OCI-LY1 (cell line): Measurements from ENCODE around the gene TEX14.
"Not testable (repeated sequence)": the region's sequence is repeated elsewhere in the genome, so short reads cannot be mapped to it uniquely, and the experiment has no call there.

Source experiments
- H2AFZ ChIP-seq: fragments of 200-600 bp; sonication (generic), shearing (Covaris generic); 2 replicates; pipeline ENCODE4 v1.6.0; 2014; ENCODE audit warnings: antibody characterized with exemption, mild to moderate bottlenecking, low read length
- H3F3A ChIP-seq: fragments of 200-600 bp; sonication (generic), shearing (Covaris generic); 2 replicates; pipeline ENCODE4 v1.6.0; 2014; ENCODE audit warnings: mild to moderate bottlenecking, antibody characterized with exemption, low read length, moderate library complexity; ENCODE audit not compliant: insufficient read depth
- H3K27ac ChIP-seq: fragments of 200-600 bp; sonication (generic); 2 replicates; pipeline ENCODE4 v1.5.1; 2014; ENCODE audit warnings: low read length, mixed run types, mild to moderate bottlenecking, low read depth; ENCODE audit not compliant: poor library complexity, severe bottlenecking
- H3K27me3 ChIP-seq: fragments of 200-600 bp; sonication (generic); 2 replicates; pipeline ENCODE4 v1.6.0; 2014; ENCODE audit warnings: antibody characterized with exemption, mild to moderate bottlenecking, low read length, moderate library complexity; ENCODE audit not compliant: insufficient read depth
- H3K36me3 ChIP-seq: fragments of 200-600 bp; sonication (generic); 2 replicates; pipeline ENCODE4 v1.6.1; 2014; ENCODE audit warnings: mild to moderate bottlenecking, antibody characterized with exemption, low read length, moderate library complexity, mixed read lengths; ENCODE audit not compliant: insufficient read depth
- H3K4me1 ChIP-seq: fragments of 200-600 bp; sonication (generic); 2 replicates; pipeline ENCODE4 v1.5.1; 2014; ENCODE audit warnings: mild to moderate bottlenecking, low read length, moderate library complexity; ENCODE audit not compliant: insufficient read depth, severe bottlenecking
- H3K4me2 ChIP-seq: fragments of 200-600 bp; sonication (generic), shearing (Covaris generic); 2 replicates; pipeline ENCODE4 v1.6.1; 2014; ENCODE audit warnings: low read length
- H3K4me3 ChIP-seq: fragments of 200-600 bp; sonication (generic); 2 replicates; pipeline ENCODE4 v1.5.1; 2014; ENCODE audit warnings: low read length, low read depth, mild to moderate bottlenecking, mixed read lengths; ENCODE audit not compliant: poor library complexity, severe bottlenecking
- H3K79me2 ChIP-seq: fragments of 200-600 bp; shearing (Covaris generic); 2 replicates; pipeline ENCODE4 v1.6.1; 2016; ENCODE audit warnings: mixed run types, low read length, mixed read lengths; ENCODE audit not compliant: insufficient read depth
- H3K9ac ChIP-seq: fragments of 200-600 bp; sonication (generic), shearing (Covaris generic); 2 replicates; pipeline ENCODE4 v1.6.1; 2014; ENCODE audit warnings: mild to moderate bottlenecking, low read length, mixed read lengths
- H3K9me2 ChIP-seq: fragments of 200-600 bp; sonication (generic), shearing (Covaris generic); 2 replicates; pipeline ENCODE4 v1.6.1; 2014; ENCODE audit warnings: low read depth, mild to moderate bottlenecking, low read length, mixed read lengths
- H3K9me3 ChIP-seq: fragments of 200-600 bp; shearing (Covaris generic); 2 replicates; pipeline ENCODE4 v1.6.1; 2014; ENCODE audit warnings: low read length, mixed read lengths
- H4K20me1 ChIP-seq: fragments of 200-600 bp; sonication (generic), shearing (Covaris generic); 2 replicates; pipeline ENCODE4 v1.6.0; 2016; ENCODE audit warnings: mild to moderate bottlenecking, low read length; ENCODE audit not compliant: insufficient read depth
- CTCF ChIP-seq: fragments of 200-600 bp; sonication (generic), shearing (Covaris generic); IDR thresholded peaks from 2 replicates; pipeline ENCODE4 v1.5.1; 2017; ENCODE audit warnings: mild to moderate bottlenecking, antibody characterized with exemption, low read length, moderate library complexity, mixed read lengths
- EZH2 ChIP-seq: fragments of 200-600 bp; sonication (generic), shearing (Covaris generic); IDR thresholded peaks from 2 replicates; pipeline ENCODE4 v1.8.0; 2017; ENCODE audit warnings: borderline replicate concordance, mixed run types, mild to moderate bottlenecking, antibody characterized with exemption, low read length, moderate library complexity, mixed read lengths

Gene TEX14

GRCh38 chr17:58679263-58680037, 12.4 kb downstream of the TEX14 start:
- no peaks in the 10 kb centered on the region for H3K27me3 ChIP-seq
- no peaks in the 10 kb centered on the region for H4K20me1 ChIP-seq
- H3K4me2 ChIP-seq, result no peak overlapping the region
- no peaks in the 10 kb centered on the region for H3K9me2 ChIP-seq
- no peak overlapping the region for H2AFZ ChIP-seq
- no peaks in the 10 kb centered on the region for H3K9me3 ChIP-seq
- no peaks in the 10 kb centered on the region for H3K79me2 ChIP-seq
- no peaks in the 10 kb centered on the region for H3F3A ChIP-seq
- no peak for TF ChIP-seq CTCF
- TF ChIP-seq EZH2, result no peak
- H3K27ac ChIP-seq, result no peak overlapping the region
- no peak overlapping the region for H3K9ac ChIP-seq
- no peak overlapping the region for H3K4me3 ChIP-seq
- H3K36me3 ChIP-seq, result no peaks in the 10 kb centered on the region
- H3K4me1 ChIP-seq, result no peaks in the 10 kb centered on the region

DNA sequence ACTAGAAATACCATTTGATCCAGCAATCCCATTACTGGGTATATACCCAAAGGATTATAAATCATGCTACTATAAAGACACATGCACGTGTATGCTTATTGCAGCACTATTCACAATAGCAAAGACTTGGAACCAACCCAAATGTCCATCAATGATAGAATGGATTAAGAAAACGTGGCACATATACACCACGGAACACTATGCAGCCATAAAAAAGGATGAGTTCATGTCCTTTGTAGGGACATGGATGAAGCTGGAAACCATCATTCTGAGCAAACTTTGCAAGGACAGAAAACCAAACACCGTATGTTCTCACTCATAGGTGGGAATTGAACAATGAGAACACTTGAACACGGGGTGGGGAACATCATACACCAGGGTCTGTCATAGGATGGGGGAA, 13.6 kb downstream of the TEX14 start:
- H3K4me2 ChIP-seq, H3K36me3 ChIP-seq, H3K27ac ChIP-seq, H3K27me3 ChIP-seq, H4K20me1 ChIP-seq, H3F3A ChIP-seq, H3K79me2 ChIP-seq, H3K4me1 ChIP-seq, H3K4me3 ChIP-seq, H2AFZ ChIP-seq, H3K9ac ChIP-seq, H3K9me2 ChIP-seq, H3K9me3 ChIP-seq: not testable (repeated sequence)

GRCh38 chr17:58677194-58677880, 14.5 kb downstream of the TEX14 start:
- H3K4me3 ChIP-seq, result no peak overlapping the region
- H3F3A ChIP-seq, result no peaks in the 10 kb centered on the region
- no peaks in the 10 kb centered on the region for H3K9me3 ChIP-seq
- TF ChIP-seq EZH2 (no peak), CTCF (no peak)
- no peak overlapping the region for H3K9ac ChIP-seq
- no peak overlapping the region for H3K27ac ChIP-seq
- H4K20me1 ChIP-seq, result no peaks in the 10 kb centered on the region
- H2AFZ ChIP-seq, result no peak overlapping the region
- no peaks in the 10 kb centered on the region for H3K27me3 ChIP-seq
- no peaks in the 10 kb centered on the region for H3K9me2 ChIP-seq
- no peaks in the 10 kb centered on the region for H3K4me1 ChIP-seq
- no peaks in the 10 kb centered on the region for H3K79me2 ChIP-seq
- H3K36me3 ChIP-seq, result no peaks in the 10 kb centered on the region
- no peak overlapping the region for H3K4me2 ChIP-seq
